H1 (cell line): ENCODE data around the gene F11R. TPM values are rescaled to one million over a fixed set of nuclear protein-coding genes. Genes with fewer than 3 reads are reported as not detected.

Source experiments
- GTF2F1 ChIP-seq: IDR thresholded peaks from 2 replicates; pipeline ENCODE4 v1.6.1; 2012; ENCODE audit warnings: low read depth, low read length, improper control_type of control experiment, borderline replicate concordance
- KDM4A ChIP-seq: IDR thresholded peaks from one replicate; pipeline ENCODE4 v1.7.1; 2012; ENCODE audit warnings: low read depth, mild to moderate bottlenecking, moderate library complexity, low read length, inconsistent platforms; ENCODE audit not compliant: severe bottlenecking
- RAD21 ChIP-seq, 2 experiments: IDR thresholded peaks in 1 of 2; conservative IDR thresholded peaks in 1 of 2; 2 replicates each; pipeline ENCODE4 v1.6.1; 2011; ENCODE audit warnings: low read depth in 2 of 2, low read length in 2 of 2, improper control_type of control experiment in 1 of 2, inconsistent platforms in 1 of 2, mild to moderate bottlenecking in 1 of 2, moderate library complexity in 1 of 2
- RBBP5 ChIP-seq: IDR thresholded peaks from 2 replicates; pipeline ENCODE4 v1.7.1; 2012; ENCODE audit warnings: low read depth, mild to moderate bottlenecking, inconsistent platforms, low read length, moderate library complexity, borderline replicate concordance
- SIRT6 ChIP-seq: IDR thresholded peaks from one replicate; pipeline ENCODE4 v1.7.1; 2012; ENCODE audit warnings: low read length, inconsistent platforms
- SUZ12 ChIP-seq: fragments of 200-600 bp; sonication (generic); IDR thresholded peaks from 2 replicates; pipeline ENCODE4 v1.6.1; 2012; ENCODE audit warnings: mild to moderate bottlenecking, inconsistent platforms, low read length, moderate library complexity, mixed read lengths
- polyA plus RNA-seq, 7 experiments: library from polyadenylated mRNA; depleted of rRNA in 3 of 7; stranded (reverse) in 5 of 7; unstranded in 2 of 7; fragments of >200 nt in 5 of 7; fragments of 200-250 nt in 2 of 7; gene quantifications; 1 replicate in 5 of 7; 2 replicates in 1 of 7; 4 replicates in 1 of 7; pipeline versions ENCODE4 v1.2.1 to v1.2.3, GENCODE V29; 2011 to 2013; ENCODE audit warnings: missing spikeins in 2 of 7, mixed read lengths in 2 of 7
- total RNA-seq: library from RNA; stranded (reverse); fragmentation: NEBNext Ultra II Directional; extraction: Animal tissue kit (Norgen Biotek cat#: 25700); gene quantifications from 2 replicates; pipeline ENCODE4 v1.2.1, GENCODE V29; 2021
- TF ChIP-seq, protein P1 (sequence below): fragments of 300-600 bp; sonication (generic); IDR thresholded peaks from 2 replicates; pipeline ENCODE4 v1.7.1; 2012; ENCODE audit warnings: low read length, moderate library complexity, mild to moderate bottlenecking, inconsistent platforms; ENCODE audit not compliant: insufficient replicate concordance
- TF ChIP-seq, protein P2 (sequence below): IDR thresholded peaks from 2 replicates; pipeline ENCODE4 v1.6.1; 2012; ENCODE audit warnings: inconsistent platforms
- TF ChIP-seq, protein P3 (sequence below): IDR thresholded peaks from 2 replicates; pipeline ENCODE4 v1.6.1; 2012; ENCODE audit warnings: inconsistent platforms

F11R gene
- total and polyA plus RNA-seq, 2 of the 8 experiments (the other 6 are each of a cell fraction or from before 2014, with no cell fraction given), result 159 to 200 TPM

DNA sequence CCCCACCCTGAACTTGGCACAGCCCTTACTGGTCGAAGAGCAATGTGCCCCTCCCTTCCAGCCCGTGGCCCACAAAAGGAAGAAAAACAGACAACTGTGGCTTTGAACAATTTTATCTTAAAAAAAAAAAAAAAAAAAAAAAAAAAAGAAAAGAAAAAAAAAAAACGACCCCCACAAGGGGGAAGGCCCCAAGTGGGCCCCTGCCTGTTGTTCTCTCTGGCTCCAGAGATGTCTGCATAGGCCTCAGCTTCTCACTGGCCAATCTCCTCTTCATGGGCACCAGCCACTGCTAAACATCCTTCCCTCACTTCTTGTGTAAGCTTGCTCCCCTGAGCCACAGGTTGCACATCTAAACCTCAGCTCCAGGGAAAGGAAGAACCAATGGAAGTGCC, 18.2 kb upstream of the F11R start (continued):
- TF ChIP-seq, protein P1, sequence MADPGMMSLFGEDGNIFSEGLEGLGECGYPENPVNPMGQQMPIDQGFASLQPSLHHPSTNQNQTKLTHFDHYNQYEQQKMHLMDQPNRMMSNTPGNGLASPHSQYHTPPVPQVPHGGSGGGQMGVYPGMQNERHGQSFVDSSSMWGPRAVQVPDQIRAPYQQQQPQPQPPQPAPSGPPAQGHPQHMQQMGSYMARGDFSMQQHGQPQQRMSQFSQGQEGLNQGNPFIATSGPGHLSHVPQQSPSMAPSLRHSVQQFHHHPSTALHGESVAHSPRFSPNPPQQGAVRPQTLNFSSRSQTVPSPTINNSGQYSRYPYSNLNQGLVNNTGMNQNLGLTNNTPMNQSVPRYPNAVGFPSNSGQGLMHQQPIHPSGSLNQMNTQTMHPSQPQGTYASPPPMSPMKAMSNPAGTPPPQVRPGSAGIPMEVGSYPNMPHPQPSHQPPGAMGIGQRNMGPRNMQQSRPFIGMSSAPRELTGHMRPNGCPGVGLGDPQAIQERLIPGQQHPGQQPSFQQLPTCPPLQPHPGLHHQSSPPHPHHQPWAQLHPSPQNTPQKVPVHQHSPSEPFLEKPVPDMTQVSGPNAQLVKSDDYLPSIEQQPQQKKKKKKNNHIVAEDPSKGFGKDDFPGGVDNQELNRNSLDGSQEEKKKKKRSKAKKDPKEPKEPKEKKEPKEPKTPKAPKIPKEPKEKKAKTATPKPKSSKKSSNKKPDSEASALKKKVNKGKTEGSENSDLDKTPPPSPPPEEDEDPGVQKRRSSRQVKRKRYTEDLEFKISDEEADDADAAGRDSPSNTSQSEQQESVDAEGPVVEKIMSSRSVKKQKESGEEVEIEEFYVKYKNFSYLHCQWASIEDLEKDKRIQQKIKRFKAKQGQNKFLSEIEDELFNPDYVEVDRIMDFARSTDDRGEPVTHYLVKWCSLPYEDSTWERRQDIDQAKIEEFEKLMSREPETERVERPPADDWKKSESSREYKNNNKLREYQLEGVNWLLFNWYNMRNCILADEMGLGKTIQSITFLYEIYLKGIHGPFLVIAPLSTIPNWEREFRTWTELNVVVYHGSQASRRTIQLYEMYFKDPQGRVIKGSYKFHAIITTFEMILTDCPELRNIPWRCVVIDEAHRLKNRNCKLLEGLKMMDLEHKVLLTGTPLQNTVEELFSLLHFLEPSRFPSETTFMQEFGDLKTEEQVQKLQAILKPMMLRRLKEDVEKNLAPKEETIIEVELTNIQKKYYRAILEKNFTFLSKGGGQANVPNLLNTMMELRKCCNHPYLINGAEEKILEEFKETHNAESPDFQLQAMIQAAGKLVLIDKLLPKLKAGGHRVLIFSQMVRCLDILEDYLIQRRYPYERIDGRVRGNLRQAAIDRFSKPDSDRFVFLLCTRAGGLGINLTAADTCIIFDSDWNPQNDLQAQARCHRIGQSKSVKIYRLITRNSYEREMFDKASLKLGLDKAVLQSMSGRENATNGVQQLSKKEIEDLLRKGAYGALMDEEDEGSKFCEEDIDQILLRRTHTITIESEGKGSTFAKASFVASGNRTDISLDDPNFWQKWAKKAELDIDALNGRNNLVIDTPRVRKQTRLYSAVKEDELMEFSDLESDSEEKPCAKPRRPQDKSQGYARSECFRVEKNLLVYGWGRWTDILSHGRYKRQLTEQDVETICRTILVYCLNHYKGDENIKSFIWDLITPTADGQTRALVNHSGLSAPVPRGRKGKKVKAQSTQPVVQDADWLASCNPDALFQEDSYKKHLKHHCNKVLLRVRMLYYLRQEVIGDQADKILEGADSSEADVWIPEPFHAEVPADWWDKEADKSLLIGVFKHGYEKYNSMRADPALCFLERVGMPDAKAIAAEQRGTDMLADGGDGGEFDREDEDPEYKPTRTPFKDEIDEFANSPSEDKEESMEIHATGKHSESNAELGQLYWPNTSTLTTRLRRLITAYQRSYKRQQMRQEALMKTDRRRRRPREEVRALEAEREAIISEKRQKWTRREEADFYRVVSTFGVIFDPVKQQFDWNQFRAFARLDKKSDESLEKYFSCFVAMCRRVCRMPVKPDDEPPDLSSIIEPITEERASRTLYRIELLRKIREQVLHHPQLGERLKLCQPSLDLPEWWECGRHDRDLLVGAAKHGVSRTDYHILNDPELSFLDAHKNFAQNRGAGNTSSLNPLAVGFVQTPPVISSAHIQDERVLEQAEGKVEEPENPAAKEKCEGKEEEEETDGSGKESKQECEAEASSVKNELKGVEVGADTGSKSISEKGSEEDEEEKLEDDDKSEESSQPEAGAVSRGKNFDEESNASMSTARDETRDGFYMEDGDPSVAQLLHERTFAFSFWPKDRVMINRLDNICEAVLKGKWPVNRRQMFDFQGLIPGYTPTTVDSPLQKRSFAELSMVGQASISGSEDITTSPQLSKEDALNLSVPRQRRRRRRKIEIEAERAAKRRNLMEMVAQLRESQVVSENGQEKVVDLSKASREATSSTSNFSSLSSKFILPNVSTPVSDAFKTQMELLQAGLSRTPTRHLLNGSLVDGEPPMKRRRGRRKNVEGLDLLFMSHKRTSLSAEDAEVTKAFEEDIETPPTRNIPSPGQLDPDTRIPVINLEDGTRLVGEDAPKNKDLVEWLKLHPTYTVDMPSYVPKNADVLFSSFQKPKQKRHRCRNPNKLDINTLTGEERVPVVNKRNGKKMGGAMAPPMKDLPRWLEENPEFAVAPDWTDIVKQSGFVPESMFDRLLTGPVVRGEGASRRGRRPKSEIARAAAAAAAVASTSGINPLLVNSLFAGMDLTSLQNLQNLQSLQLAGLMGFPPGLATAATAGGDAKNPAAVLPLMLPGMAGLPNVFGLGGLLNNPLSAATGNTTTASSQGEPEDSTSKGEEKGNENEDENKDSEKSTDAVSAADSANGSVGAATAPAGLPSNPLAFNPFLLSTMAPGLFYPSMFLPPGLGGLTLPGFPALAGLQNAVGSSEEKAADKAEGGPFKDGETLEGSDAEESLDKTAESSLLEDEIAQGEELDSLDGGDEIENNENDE, result no peak
- TF ChIP-seq SUZ12 (no peak), RAD21 (IDR thresholded peaks at IDR 0.05 in 1 of 2, conservative IDR thresholded peaks at IDR 0.05 in 1 of 2; ENCODE audit: low read depth in 2 of 2, low read length in 2 of 2) (no peak), SIRT6 (no peak), KDM4A (no peak), RBBP5 (no peak), GTF2F1 (no peak)
- TF ChIP-seq, protein P2, sequence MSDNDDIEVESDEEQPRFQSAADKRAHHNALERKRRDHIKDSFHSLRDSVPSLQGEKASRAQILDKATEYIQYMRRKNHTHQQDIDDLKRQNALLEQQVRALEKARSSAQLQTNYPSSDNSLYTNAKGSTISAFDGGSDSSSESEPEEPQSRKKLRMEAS, result no peak
- TF ChIP-seq, protein P3, sequence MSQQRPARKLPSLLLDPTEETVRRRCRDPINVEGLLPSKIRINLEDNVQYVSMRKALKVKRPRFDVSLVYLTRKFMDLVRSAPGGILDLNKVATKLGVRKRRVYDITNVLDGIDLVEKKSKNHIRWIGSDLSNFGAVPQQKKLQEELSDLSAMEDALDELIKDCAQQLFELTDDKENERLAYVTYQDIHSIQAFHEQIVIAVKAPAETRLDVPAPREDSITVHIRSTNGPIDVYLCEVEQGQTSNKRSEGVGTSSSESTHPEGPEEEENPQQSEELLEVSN, result no peak
